HEK293 (cell line): ENCODE data around the gene ASPSCR1.

Experiments used
- HOXA7 ChIP-seq: sonication (generic); formaldehyde crosslinking; IDR thresholded peaks from 2 replicates; pipeline ENCODE4 v1.8.1; 2022; ENCODE audit warnings: missing genetic modification reagents, borderline replicate concordance
- SP2 ChIP-seq: fragments of 450-650 bp; formaldehyde crosslinking; IDR thresholded peaks from 2 replicates; pipeline ENCODE4 v1.5.1; 2016; ENCODE audit warnings: missing biosample characterization, missing genetic modification characterization
- ZNF391 ChIP-seq: fragments of 450-650 bp; formaldehyde crosslinking; IDR thresholded peaks from 2 replicates; pipeline ENCODE4 v1.5.1; 2016; ENCODE audit warnings: low read depth, missing biosample characterization, missing genetic modification characterization, borderline replicate concordance
- ZNF560 ChIP-seq: fragments of 450-650 bp; formaldehyde crosslinking; IDR thresholded peaks from 2 replicates; pipeline ENCODE4 v1.5.1; 2017; ENCODE audit warnings: missing biosample characterization, missing genetic modification characterization, borderline replicate concordance
- ZNF571 ChIP-seq: fragments of 450-650 bp; formaldehyde crosslinking; IDR thresholded peaks from 2 replicates; pipeline ENCODE4 v1.5.0; 2017; ENCODE audit warnings: missing biosample characterization, missing genetic modification characterization
- TF ChIP-seq, protein P1 (sequence below): fragments of 450-650 bp; formaldehyde crosslinking; IDR thresholded peaks from 2 replicates; pipeline ENCODE4 v1.5.1; 2016; ENCODE audit warnings: missing biosample characterization, missing genetic modification characterization
- TF ChIP-seq, protein P2 (sequence below): fragments of 450-650 bp; formaldehyde crosslinking; IDR thresholded peaks from 2 replicates; pipeline ENCODE4 v1.5.1; 2016; ENCODE audit warnings: missing biosample characterization, missing genetic modification characterization, low read depth

DNA sequence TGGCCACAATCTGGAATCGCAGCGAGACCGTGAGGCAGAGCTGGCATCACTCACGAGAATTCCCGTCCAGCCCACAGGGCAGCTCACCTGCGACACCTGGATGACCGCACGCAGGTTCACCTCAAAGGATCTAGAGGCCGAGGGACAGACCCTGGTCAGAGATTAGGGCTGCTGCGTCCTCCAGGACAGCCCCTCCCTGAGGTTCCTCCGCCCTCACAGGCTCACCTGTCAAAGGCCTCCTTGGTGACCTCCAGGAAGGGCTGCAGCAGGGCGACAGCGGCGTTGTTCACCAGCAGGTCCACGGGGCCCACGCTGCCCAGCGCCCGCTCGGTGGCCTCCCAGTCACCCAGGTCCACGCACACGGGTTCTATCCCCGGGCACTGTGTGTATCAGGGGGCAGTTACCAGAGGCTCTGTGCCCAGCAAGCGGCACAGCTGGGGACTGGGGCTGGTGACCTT is 59.2 kb downstream of the ASPSCR1 start:
- TF ChIP-seq, protein P1, sequence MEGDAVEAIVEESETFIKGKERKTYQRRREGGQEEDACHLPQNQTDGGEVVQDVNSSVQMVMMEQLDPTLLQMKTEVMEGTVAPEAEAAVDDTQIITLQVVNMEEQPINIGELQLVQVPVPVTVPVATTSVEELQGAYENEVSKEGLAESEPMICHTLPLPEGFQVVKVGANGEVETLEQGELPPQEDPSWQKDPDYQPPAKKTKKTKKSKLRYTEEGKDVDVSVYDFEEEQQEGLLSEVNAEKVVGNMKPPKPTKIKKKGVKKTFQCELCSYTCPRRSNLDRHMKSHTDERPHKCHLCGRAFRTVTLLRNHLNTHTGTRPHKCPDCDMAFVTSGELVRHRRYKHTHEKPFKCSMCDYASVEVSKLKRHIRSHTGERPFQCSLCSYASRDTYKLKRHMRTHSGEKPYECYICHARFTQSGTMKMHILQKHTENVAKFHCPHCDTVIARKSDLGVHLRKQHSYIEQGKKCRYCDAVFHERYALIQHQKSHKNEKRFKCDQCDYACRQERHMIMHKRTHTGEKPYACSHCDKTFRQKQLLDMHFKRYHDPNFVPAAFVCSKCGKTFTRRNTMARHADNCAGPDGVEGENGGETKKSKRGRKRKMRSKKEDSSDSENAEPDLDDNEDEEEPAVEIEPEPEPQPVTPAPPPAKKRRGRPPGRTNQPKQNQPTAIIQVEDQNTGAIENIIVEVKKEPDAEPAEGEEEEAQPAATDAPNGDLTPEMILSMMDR: no peak
- TF ChIP-seq ZNF560 (tag by site-specific recombination): no peak
- TF ChIP-seq ZNF571: no peak
- TF ChIP-seq, protein P2, sequence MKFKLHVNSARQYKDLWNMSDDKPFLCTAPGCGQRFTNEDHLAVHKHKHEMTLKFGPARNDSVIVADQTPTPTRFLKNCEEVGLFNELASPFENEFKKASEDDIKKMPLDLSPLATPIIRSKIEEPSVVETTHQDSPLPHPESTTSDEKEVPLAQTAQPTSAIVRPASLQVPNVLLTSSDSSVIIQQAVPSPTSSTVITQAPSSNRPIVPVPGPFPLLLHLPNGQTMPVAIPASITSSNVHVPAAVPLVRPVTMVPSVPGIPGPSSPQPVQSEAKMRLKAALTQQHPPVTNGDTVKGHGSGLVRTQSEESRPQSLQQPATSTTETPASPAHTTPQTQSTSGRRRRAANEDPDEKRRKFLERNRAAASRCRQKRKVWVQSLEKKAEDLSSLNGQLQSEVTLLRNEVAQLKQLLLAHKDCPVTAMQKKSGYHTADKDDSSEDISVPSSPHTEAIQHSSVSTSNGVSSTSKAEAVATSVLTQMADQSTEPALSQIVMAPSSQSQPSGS (tag by site-specific recombination): no peak
- no peak for TF ChIP-seq SP2 (tag by site-specific recombination)
- TF ChIP-seq HOXA7 (CRISPR knock-in tag): no peak
- TF ChIP-seq ZNF391 (tag by site-specific recombination): no peak
